Activated naive CD4-positive, alpha-beta T cell treated with anti-CD3 and anti-CD28 coated beads, Interleukin-2, amount 10 ng/mL, durations not matched to agents 5 hours and 36 hours (primary cell): ENCODE results near the gene CPSF2. TPM values are rescaled to one million over a fixed set of nuclear protein-coding genes. Genes with fewer than 3 reads are reported as not detected.

Source experiments
- total RNA-seq, 2 experiments: library from RNA; stranded (reverse); gene quantifications; one replicate each; pipeline ENCODE4 v1.2.3, GENCODE V29; 2021

The CPSF2 gene
- total RNA-seq, result 10 to 100 TPM; 71.5 to 73.6 TPM

GRCh38 chr14:92121670-92122350 is at the start of gene CPSF2, which contains the start of gene NDUFB1:
CPSF2 (plus strand) TSS chr14:92121969; CDS start chr14:92130985, 9,016 bp downstream.
NDUFB1 (minus strand) TSS chr14:92121706; CDS start chr14:92117637, 4,069 bp downstream.

GRCh38 chr14:92106143-92106926 is 15.4 kb upstream of the CPSF2 start, which contains the start of gene ATXN3:
ATXN3 (minus strand) TSS chr14:92106582; CDS start chr14:92106552, 30 bp downstream.

Other genes starting within 250 kb of the CPSF2 start
- 1 to 10 TPM; 3.8 to 3.9 TPM for gene FBLN5, start 174.3 kb upstream of the CPSF2 start, total RNA-seq
- gene TRIP11, start 81.9 kb upstream of the CPSF2 start, total RNA-seq, result 10 to 100 TPM; 36.6 to 45.8 TPM
- 10 to 100 TPM; 31.5 to 32.1 TPM for gene ATXN3, start 15.4 kb upstream of the CPSF2 start, total RNA-seq
- 100 to 1,000 TPM; 140 to 152 TPM for gene NDUFB1, start 263 bp upstream of the CPSF2 start, total RNA-seq
- gene SLC24A4, start 201.2 kb downstream of the CPSF2 start, total RNA-seq, result not detected